HEK293 (cell line): ENCODE results near the gene ATXN2.

ENCODE experiments used
- YY1 ChIP-seq: fragments of 450-650 bp; formaldehyde crosslinking; IDR thresholded peaks from 2 replicates; pipeline ENCODE4 v1.5.1; 2018; ENCODE audit warnings: missing biosample characterization, missing genetic modification characterization
- ZBTB7A ChIP-seq: fragments of 450-650 bp; formaldehyde crosslinking; IDR thresholded peaks from 2 replicates; pipeline ENCODE4 v1.5.1; 2016; ENCODE audit warnings: low read depth, missing biosample characterization, missing genetic modification characterization
- ZFP37 ChIP-seq: fragments of 450-650 bp; formaldehyde crosslinking; IDR thresholded peaks from 2 replicates; pipeline ENCODE4 v1.5.1; 2016; ENCODE audit warnings: missing biosample characterization, missing genetic modification characterization
- ZFP69B ChIP-seq: fragments of 450-650 bp; formaldehyde crosslinking; IDR thresholded peaks from 2 replicates; pipeline ENCODE4 v1.5.1; 2016; ENCODE audit warnings: missing biosample characterization, missing genetic modification characterization
- ZNF140 ChIP-seq: fragments of 450-650 bp; formaldehyde crosslinking; IDR thresholded peaks from 2 replicates; pipeline ENCODE4 v1.5.1; 2016; ENCODE audit warnings: missing biosample characterization, missing genetic modification characterization
- ZNF24 ChIP-seq: fragments of 450-650 bp; formaldehyde crosslinking; IDR thresholded peaks from 2 replicates; pipeline ENCODE4 v1.5.1; 2016; ENCODE audit warnings: missing biosample characterization, missing genetic modification characterization
- ZNF670 ChIP-seq: fragments of 450-650 bp; formaldehyde crosslinking; IDR thresholded peaks from 2 replicates; pipeline ENCODE4 v1.5.1; 2016; ENCODE audit warnings: missing biosample characterization, missing genetic modification characterization, low read depth
- ZNF830 ChIP-seq: fragments of 450-650 bp; IDR thresholded peaks from 2 replicates; pipeline ENCODE4 v1.5.0; 2018; ENCODE audit warnings: missing biosample characterization, missing genetic modification characterization, low read depth, mild to moderate bottlenecking, moderate library complexity
- TF ChIP-seq, protein P1 (sequence below): fragments of 450-650 bp; formaldehyde crosslinking; IDR thresholded peaks from 2 replicates; pipeline ENCODE4 v1.5.1; 2016; ENCODE audit warnings: missing biosample characterization, missing genetic modification characterization
- TF ChIP-seq, protein P2 (sequence below): fragments of 450-650 bp; formaldehyde crosslinking; IDR thresholded peaks from 2 replicates; pipeline ENCODE4 v1.5.1; 2016; ENCODE audit warnings: missing biosample characterization, missing genetic modification characterization
- TF ChIP-seq, protein P3 (sequence below): fragments of 450-650 bp; formaldehyde crosslinking; IDR thresholded peaks from 2 replicates; pipeline ENCODE4 v1.5.1; 2016; ENCODE audit warnings: missing biosample characterization, missing genetic modification characterization

DNA sequence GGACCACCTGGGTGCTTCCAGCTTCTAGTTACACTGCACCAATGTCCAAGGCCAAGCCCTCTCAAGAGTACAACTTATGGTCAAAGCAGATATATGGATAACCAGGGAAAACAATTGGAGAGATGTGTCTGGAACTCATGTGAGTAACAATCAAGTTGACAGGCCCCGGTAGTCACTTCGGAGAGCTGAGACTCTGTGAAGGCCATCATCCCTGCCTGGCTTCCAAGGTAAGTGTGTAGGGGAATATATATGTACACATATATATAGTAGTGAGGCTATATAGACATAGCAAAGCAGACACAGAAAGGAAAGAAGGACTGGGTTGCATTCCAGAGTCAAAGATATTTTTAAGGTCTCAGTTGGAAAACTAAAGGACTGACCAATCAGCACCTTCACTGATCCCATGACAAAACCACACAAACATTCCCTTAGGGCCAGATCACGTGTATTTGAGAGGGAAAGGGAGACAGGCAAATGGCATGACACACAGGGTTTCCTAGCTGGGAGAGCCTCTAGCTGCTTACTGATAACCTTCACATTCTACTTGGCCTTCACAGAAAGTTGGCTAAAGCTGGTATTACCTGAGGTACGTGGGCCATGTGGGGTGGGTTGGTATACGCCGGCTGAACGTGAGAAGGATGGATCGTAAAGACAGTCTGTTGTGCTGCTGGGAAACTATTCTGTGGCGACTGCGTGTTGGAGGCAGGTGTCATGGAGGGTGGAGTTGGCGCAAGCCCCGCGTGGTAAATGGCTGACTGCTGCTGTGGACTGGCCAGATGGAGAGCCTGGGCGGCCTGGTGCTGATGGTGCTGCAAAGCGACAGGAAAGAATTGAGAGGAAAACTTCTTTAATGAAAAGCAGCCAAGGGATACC, 143.4 kb downstream of the ATXN2 start:
- TF ChIP-seq, protein P1, sequence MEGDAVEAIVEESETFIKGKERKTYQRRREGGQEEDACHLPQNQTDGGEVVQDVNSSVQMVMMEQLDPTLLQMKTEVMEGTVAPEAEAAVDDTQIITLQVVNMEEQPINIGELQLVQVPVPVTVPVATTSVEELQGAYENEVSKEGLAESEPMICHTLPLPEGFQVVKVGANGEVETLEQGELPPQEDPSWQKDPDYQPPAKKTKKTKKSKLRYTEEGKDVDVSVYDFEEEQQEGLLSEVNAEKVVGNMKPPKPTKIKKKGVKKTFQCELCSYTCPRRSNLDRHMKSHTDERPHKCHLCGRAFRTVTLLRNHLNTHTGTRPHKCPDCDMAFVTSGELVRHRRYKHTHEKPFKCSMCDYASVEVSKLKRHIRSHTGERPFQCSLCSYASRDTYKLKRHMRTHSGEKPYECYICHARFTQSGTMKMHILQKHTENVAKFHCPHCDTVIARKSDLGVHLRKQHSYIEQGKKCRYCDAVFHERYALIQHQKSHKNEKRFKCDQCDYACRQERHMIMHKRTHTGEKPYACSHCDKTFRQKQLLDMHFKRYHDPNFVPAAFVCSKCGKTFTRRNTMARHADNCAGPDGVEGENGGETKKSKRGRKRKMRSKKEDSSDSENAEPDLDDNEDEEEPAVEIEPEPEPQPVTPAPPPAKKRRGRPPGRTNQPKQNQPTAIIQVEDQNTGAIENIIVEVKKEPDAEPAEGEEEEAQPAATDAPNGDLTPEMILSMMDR (tag by site-specific recombination) = no peak
- TF ChIP-seq ZNF24 (no peak), ZNF140 (tag by site-specific recombination) (no peak), ZNF670 (tag by site-specific recombination) (no peak), ZFP37 (tag by site-specific recombination) (no peak), ZBTB7A (no peak), YY1 (tag by site-specific recombination) (no peak), ZNF830 (no peak), ZFP69B (tag by site-specific recombination) (no peak)
- TF ChIP-seq, protein P2, sequence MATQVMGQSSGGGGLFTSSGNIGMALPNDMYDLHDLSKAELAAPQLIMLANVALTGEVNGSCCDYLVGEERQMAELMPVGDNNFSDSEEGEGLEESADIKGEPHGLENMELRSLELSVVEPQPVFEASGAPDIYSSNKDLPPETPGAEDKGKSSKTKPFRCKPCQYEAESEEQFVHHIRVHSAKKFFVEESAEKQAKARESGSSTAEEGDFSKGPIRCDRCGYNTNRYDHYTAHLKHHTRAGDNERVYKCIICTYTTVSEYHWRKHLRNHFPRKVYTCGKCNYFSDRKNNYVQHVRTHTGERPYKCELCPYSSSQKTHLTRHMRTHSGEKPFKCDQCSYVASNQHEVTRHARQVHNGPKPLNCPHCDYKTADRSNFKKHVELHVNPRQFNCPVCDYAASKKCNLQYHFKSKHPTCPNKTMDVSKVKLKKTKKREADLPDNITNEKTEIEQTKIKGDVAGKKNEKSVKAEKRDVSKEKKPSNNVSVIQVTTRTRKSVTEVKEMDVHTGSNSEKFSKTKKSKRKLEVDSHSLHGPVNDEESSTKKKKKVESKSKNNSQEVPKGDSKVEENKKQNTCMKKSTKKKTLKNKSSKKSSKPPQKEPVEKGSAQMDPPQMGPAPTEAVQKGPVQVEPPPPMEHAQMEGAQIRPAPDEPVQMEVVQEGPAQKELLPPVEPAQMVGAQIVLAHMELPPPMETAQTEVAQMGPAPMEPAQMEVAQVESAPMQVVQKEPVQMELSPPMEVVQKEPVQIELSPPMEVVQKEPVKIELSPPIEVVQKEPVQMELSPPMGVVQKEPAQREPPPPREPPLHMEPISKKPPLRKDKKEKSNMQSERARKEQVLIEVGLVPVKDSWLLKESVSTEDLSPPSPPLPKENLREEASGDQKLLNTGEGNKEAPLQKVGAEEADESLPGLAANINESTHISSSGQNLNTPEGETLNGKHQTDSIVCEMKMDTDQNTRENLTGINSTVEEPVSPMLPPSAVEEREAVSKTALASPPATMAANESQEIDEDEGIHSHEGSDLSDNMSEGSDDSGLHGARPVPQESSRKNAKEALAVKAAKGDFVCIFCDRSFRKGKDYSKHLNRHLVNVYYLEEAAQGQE = no peak
- TF ChIP-seq, protein P3, sequence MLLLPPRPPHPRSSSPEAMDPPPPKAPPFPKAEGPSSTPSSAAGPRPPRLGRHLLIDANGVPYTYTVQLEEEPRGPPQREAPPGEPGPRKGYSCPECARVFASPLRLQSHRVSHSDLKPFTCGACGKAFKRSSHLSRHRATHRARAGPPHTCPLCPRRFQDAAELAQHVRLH (tag by site-specific recombination) = no peak
